GM18858 (cell line): ENCODE results near the gene CLIC6.
A peak's percentile ranks its signal among the peaks of the same experiment; 100 is the strongest.

Experiments used
- ATAC-seq: cut with Tn5 transposase; IDR thresholded peaks from one replicate; pipeline ENCODE4 v1.9.1; 2021; ENCODE audit not compliant: unreplicated experiment

CLIC6 gene

DNA sequence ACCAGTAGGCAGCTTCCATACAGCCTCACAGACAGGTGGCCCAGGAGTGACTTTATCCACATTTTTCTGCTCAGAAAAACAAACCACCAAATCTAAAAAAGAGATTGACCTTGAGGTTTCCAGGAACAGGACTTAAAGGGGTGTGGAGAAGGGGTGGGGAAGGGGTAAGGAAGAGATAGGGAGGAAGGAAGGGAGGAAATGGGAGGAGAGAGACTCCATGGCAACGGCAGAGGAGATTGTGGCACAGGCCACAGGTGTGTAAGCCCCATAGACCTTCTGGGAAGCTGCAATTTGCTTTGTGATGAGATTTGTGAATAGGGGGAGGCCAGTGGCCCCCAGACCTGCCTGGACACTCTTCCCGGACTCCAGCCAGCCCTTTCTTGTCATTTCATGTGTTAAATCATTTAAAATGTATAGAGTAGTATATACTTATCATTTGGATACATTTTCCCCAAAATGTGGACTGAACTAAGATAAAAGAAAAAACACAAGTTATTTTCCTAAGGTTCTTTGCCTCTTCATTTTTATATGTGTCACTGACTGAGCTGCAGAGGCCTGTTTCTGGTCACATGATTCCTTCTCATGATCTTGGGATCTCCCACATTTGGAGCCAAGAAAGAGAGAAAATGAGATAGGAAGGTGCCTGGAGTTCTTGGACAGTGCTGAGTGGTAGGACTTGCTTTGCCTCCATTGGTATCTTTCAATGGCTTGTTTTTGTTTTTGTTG, 55.5 kb downstream of the CLIC6 start:
- no peak for ATAC-seq

DNA sequence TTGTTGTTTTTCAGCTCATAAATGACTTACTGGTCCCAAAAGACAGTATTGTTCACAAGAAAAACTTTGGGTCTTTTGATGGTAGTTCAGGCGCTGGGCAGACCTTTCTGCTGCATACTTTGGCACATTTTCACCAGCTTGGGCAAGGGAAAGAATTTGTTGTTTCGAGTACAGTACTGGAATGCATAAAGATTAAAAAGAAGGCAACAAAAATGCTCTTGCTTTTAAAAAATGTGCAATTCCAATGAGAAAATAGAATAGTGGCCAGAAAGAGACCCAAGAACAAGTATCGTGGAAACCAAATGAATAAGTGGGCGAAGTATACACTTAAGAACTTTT, 56.0 kb downstream of the CLIC6 start:
- ATAC-seq = no peak

DNA sequence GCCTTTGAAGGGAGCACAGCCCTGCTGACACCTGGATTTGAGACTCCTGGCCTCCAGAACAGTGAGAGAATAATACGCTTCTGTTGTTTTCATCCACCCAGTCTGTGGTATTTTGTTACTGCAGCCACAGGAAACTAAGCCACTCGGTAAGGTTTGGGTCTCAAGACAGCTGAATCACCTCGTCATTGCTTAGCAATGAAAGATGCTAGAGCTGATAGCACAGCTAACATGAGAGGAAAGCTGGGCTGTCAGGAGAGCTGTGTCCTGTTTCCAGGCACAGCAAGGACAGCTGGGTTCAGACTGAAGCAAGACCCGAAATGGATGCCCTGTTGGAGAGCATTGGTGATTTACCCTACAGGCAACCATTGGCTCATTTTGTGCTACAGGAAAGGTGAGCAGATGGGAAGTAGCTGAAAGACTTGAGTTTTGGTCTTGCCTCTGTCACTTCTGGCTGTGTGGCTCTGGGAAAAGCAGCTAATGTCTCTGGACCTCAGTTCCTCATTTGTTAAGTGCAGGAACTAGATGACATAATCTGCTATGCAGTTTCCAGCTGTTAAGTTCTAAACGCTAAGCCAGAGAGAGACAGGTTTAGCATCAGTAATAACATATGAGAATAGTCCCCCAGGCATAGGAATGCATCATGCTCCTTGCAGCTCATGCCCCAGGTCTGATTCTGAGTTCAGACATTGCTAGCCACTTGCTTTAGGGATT, 58.0 kb downstream of the CLIC6 start:
- no peak for ATAC-seq

DNA sequence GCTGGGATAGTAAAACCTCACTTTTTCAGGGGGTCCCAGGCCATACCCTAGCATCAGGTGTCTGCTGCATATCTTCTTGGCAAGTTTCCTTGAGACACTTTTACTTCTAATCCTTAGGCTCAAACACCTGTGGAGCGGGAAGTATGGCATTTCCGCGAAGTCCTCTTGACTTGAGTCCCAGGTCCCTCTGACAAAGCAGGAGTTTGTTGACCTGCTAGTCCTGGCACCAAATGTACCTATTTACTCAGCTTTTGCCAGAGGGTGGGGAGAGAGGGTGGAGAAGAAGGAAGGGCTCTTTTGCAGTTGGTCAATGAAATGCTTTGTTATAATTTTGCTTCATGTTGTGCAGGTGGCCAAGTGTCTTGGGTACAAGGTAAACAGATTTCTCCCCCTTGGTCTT, 59.7 kb downstream of the CLIC6 start:
- ATAC-seq = no peak

DNA sequence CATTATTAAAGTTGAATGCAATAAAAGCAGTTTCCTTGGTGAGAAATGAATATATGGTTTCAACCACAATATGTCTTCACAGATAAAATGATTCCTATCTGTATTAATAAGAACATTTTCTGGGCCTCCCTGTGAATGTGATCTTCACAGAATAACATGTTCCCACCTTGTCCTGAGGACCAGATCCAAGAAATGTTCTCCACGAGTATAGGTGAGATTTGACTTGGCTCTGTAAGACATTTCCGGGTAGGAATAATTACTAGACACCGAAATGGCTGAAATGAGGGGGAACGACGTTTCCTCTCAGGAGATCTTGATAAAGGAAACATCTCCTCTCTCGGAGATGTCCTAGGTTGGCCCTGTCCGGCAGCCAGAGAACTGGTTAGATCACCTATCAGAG, 61.4 kb downstream of the CLIC6 start:
- ATAC-seq = no peak

DNA sequence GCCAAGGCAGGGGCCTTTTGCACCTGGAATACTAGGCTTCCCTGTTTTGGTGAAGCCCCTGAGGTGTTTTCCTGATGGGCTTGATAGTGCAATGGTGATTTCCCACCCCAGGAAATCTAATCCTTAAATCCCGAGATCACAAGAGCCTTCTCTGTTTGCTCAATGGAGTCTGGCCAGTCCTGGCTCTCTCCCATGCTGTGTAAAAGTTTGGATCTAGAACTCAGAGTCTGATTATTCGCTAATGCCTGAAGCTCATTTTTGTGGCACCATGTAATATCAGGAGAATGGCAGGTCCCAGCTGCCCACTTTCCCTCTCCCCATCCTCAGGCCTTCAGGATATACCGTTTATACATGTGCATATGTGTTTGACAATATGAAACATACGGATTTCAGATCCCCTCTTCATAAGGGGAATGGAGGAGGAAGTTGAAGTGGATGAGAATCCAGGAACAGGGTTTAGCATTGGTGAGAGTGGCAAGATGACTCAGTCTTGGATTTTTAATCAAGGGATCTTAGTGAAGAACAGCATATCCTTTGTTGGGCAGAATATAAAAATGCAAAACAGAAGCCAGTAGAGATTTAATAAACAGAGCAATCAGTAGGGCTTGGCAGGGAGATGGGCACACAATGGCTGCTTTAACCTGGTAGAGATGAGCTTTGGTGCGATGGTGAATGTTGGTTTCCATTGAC, 62.1 kb downstream of the CLIC6 start:
- no peak for ATAC-seq

DNA sequence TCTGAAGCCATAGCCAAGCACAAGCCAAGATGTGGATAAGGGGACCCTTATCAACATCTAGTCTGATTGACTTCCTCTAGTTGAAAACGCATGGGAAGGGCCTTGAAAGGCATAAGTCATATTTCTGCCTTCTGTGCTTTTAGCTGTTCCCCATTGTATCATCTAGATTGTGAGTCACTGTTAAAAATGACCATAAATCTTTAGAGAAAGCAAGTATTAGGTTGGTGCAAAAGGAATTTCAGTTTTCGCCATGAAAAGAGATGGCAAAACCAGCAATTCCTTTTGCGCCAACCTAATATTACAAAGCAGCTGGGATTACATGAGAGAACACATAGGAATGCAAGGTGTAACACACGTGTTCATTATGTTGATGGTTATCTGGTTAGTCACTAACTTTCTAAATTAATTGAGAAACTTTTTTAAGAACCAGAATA, 63.6 kb downstream of the CLIC6 start:
- no peak for ATAC-seq

DNA sequence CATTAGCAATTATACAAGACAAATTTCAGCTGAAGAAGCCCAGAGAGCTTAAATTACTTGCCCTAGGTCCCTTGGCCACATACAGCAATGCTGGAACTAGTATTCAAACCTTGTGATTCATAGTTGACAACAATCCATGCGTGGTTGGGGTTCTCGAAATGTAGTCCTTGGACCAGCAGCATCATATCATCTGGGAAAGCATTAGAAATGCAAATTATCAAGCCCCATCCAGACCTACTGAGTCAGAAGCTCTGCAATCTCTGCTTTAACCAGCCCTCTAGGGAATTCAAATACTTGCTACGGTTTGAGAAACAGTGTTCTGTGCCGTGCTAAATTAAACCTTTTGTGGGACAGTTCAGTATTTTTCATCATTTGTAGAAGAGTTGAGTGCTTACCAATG, 65.1 kb downstream of the CLIC6 start:
- ATAC-seq = no peak

DNA sequence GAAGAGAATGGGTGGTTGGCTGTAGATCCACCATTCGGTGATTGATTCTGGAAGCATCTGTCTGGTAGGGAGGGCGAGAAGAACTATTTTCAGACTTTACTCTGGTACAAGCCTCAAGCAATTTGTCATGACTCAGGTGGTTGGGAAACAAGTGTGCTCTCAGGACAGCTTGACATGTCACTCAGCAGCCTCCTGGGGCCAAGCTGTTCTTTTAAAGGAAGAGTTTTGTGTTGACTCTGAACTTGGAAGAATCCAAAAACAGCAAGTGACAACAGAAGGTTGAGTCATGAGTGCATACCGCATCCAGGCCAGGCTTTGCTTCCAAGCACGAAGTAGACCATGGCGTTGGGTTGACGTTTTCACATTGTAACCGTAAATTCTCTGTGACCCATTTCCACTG, 65.9 kb downstream of the CLIC6 start:
- ATAC-seq = no peak

DNA sequence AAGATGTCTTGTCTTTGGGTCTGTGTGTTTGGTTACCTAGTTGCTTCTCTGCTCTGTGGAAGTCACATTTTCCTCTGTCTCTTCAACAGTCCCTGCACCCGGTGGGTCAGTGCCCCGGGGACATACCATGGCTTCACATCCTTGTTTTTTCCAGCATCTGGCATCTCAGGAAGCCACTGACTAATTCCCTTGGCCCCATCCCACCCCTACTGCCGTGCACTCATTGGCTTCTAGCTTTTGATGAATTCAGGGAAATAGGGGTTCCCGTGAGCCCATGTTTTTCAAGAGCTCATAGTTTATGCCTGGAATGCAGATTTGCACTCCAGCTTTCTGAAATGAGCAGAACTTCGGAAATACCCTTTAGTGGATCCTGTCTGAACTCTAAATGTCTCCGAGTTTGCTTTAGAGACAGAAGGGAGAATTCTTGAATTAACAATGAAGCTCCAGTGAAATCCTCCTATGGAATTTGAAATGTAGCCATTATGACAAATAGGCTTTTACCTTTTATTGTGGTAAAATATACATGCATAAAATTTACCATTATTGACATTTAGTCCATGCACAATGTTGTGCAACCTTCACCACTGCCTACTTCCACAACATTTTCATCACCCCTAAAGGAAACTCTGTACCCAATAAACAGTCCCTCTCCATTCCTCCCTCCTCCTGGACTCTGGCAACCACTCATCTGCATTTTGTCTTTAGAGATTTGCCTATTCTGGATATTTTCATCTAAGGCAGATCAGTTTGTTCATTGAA, 67.5 kb downstream of the CLIC6 start:
- no peak for ATAC-seq

DNA sequence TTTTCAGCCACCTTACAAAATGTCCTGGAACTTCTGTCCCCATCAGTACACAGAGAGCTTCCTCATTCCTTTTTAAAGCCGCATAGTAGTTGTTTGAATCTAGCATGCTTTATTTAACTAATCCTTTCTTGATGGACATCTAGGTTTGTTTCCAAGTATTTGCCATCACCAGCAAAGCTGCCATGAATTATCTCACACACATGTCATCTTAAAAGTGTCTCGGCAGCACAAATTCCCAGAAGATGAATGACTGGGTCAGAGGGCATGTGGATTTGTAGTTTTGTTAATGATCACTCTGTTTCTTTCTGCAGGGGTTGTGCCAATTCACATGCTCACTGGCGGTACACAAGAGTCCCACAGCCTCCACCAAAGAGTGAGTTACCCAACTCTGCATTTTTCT, 68.3 kb downstream of the CLIC6 start:
- no peak for ATAC-seq

DNA sequence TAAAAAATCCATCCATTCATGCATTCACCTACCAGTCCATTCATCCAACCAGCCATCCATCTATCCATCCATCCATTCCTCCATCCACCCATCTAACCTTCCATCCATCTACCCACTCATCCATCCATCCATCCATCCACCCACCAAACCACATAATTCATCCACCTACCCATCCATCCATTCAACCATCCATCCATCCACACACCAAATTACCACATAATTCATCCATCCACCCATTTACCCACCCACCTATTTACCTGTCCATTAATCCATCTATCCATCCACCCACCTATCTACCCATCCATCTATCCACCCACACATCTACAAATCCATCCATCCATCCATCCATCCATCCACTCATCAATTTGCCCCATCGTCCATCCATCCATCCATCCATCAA, 71.4 kb downstream of the CLIC6 start:
- ATAC-seq = no peak

DNA sequence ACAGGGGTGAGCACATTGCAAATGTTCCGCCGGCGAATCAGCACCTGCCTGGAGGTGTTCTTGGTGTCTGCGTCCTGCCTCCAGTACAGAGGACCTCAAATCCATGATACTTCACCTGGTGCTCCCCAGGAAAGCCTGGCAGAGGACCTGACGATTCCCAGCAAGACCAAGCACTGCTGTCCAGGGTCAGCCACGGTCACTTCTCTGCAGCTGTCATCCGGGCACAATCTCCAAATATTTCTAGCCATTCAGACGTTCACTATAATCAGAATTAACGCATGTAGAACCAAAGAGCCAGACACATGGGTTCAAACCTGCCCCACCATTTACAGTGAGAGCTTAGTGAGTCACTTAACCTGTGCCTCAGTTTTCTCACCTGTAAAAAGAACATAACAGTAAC, 74.5 kb downstream of the CLIC6 start:
- no peak for ATAC-seq

DNA sequence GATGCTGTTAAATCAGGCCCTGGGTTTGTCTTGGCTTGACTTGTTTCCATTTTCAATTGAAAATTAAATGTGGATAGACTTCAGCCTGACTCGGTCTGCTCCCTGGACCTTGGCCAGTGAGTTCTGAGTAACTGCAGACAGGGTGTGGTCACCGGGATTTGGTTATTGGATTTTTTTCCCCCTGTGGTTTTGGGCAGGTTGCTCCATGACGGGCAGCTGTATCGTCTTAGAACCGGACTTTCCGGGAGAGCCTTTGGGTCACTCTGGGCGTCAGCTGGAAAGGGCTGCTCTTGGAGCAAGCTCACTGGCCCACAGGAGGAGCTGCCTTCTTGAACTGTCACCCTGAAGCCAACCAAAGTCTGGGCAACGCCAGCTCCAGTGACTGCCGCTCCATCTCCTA, 75.0 kb downstream of the CLIC6 start:
- no peak for ATAC-seq

DNA sequence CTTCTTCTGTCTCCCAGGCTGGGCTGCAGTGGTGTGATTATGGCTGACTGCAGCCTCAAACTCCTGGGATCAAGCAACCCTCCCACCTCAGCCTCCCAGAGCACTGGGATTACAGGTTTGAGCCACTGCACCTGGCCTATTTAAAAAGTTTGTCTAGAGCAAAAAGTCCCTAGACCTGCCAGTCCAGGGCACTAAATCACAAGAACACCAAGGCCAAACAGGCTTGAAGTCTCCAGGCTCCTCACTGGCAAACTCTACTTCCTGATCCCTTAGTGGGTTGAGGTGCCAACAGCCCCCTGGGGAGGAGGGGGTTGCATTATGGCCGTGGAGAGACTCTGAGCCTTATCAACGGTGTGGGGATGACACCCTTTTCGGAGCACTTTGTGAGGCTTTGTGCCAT, 76.0 kb downstream of the CLIC6 start:
- no peak for ATAC-seq

DNA sequence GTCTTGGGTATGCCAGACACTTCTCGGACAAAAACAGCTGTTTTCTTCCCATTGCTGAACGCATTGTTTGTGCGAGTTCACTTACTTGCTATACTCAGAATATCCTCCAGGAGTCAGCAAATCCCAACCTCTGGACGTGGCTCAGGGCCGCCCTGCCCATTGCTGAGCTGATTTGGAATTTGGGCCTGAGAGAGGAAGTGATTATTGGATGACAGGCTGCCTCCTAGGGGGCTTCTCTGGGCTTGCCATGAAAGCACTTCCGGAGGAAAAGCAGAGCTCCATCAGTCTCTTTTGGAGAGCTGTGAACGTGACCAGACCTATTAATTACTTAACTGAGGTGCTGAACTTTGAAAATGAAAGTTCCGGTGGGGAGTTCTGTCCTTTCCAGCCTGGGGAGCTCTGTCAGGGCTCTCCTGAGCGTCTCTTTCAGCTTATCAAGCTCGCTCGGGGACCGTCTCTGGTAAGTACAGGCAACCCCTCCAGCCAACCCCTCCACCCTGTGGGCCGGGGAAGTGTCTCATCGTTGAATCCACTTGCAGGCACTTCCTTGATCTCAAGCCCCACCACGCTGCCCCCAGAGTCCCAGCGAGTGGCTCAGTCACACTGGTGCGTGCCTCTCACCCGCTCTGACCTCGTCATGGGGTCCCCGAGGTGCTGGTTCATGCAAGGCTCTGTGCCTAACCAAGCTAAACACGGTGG, 76.9 kb downstream of the CLIC6 start:
- ATAC-seq = peak; percentile 80

DNA sequence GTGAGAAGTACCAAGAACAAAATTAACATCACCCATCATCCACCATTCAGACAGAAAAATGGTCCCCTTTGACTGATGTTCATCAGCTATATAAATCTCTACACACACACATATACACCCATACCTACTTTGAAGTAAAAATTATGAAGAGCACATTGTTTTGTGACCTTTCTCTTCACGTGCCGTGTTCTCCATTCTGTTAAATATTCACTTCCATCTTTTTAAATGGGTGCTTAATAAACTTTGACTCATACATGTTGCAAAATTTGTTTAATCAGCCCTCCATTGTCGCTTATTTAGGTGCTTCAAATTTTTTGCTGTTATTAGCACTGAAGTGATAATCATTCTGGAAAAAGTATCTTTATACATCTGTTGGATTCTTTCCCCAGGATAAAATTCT, 80.1 kb downstream of the CLIC6 start:
- ATAC-seq = no peak

DNA sequence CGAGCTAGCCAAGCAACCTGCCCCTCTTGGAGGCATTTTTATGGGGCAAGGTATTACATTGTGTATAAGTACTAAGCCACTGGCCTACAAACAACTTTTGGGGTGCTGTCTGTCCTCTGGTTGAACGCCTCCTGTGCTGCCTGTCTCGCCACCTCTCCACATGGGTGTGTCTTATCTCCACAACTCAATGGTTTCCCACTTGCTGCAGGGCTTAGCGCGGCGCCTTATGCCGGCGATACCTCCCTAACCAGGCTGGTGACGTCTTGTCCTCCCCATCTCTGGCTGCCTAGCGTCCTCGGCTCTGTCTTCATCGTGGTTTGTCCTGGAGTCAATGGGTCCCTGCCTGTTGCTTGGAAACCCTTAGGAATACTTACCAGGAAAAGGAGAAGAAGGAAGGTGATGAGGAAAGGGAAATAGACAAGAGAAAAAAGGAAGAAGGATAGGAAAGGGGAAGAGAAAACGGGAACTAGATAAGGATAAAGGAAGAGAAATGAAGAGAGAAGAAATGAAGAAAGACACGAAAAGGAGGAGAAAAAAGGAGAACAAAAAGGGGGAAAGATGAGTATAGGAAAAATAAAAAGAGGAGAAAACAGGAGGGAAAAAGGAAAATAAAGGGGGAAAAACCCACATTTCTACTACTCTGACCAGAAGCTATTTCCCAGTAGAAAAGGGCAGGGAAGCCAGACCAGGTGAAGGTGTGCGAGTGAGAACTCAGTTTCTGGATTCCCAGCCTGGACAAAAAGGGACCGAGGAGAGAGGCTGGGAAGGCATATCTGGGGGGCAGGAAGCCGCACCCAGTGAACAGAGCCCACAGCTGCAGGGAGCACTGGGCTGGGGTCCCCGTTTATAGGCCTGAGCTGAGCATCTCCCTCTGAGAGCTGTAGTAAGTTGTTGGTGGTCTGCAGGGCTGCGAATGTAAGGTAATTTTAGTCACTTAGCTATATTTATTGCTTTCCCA, 86.2 kb downstream of the CLIC6 start:
- ATAC-seq = no peak

DNA sequence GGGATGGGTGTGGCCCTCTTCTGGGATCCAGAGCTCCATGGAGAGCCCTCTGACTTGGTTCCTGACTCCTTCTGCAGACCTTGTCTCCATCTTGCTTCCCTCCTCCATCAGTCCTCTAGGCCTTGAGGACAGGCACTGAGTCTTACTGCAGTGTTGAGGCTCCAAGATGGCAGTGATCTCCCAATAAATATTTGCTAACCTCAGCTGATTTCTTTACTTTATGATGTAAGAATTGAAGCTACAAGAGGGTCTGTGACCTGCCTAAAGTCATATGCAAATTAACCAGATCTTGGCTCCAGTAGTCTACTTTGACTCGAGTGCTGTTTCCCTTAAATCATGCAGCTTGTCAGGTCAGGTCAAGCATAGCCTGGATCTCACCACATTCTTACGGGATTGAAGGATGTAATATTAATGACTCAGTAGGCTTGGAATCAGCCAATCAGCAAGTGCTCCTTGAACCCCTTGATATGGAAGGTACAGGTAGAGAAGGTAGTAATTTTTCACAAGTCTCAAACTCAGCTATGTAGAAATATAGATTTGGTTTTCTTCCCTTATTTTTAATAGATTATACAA, 93.0 kb downstream of the CLIC6 start:
- no peak for ATAC-seq

DNA sequence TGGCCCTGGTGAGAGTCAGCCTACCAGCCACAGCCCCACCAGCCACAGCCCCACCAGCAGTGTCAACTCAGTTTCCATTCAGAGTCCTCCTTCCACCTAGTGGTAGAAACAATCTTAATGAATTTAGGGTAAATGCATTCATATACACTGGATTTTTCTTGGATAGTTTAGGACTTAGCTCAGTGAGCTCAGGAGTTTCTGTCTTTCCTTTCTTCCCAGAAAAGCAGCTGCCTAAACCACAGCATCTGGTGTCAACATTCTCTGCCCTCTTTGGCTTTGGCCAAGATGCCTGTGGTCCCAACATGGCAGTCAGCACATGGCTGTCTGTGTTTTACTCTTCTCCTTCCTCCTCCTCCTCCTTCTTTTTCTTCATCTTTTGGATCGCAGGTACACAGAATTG, 94.0 kb downstream of the CLIC6 start:
- no peak for ATAC-seq
